Bronchial epithelial cell (primary cell): Measurements from ENCODE around the gene TBC1D22A. TPM values are rescaled to one million over a fixed set of nuclear protein-coding genes. Genes with fewer than 3 reads are reported as not detected.
"Not testable (repeated sequence)": the region's sequence is repeated elsewhere in the genome, so short reads cannot be mapped to it uniquely, and the experiment has no call there.

Source experiments
- DNase-seq: peaks from one replicate; pipeline ENCODE4 v3.0.0-alpha.2; 2010; ENCODE audit warnings: low read depth
- FAIRE-seq: peaks from 2 replicates; lab custom pipeline; 2011; peaks lifted over from hg19 to GRCh38; lab: Jason Lieb, UNC
- H3K27me3 ChIP-seq: 2 replicates; pipeline ENCODE4 v1.5.1; 2011; ENCODE audit warnings: low read length; ENCODE audit not compliant: control insufficient read depth, insufficient read depth
- H3K36me3 ChIP-seq: 2 replicates; pipeline ENCODE4 v1.5.1; 2011; ENCODE audit warnings: low read length; ENCODE audit not compliant: control insufficient read depth, insufficient read depth
- H3K4me3 ChIP-seq: 2 replicates; pipeline ENCODE4 v1.5.1; 2011; ENCODE audit warnings: mild to moderate bottlenecking, low read depth, low read length, control low read depth
- total RNA-seq: library from RNA; depleted of rRNA; stranded (reverse); fragments of >200 nt; gene quantifications from 2 replicates; pipeline ENCODE4 v1.2.1, GENCODE V29; 2014
- TF ChIP-seq, protein P1 (sequence below): IDR thresholded peaks from 2 replicates; pipeline ENCODE4 v1.5.1; 2011; ENCODE audit warnings: mild to moderate bottlenecking, moderate library complexity, low read length, control low read depth, inconsistent platforms; ENCODE audit not compliant: insufficient read depth, severe bottlenecking

Gene TBC1D22A
- total RNA-seq, 1 donor from 2014 or later: 10.0 TPM

- no peak for FAIRE-seq
- Histone ChIP-seq H3K36me3 (peaks cover 10% of the 10 kb centered on the region), H3K27me3 (no peaks in the 10 kb centered on the region)
Observed at GRCh38 chr22:46779023-46779422, 16.6 kb downstream of the TBC1D22A start.

DNA sequence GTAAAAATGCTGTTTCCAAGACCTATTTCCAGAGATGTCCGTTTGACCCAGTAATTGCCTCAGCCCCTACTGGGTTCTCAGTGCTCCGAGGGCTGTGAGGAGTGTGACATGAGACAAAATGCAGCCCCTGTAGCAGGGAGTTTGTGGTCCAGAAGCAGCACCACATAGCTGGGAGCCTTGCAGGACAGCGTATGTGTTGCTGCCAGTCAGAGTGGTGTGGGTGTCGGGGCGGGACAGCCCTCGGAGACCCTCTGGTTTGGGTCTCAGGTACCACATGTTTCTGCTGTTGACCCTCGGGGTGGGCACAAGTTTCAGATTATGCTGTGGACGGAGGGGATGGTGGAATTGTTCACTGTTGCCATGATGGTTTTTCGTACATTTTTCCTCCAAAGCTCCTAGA is 17.2 kb downstream of the TBC1D22A start:
- H3K27me3 ChIP-seq: no peaks in the 10 kb centered on the region
- H3K4me3 ChIP-seq: no peak overlapping the region
- H3K36me3 ChIP-seq: peaks cover 10% of the 10 kb centered on the region
- TF ChIP-seq, protein P1, sequence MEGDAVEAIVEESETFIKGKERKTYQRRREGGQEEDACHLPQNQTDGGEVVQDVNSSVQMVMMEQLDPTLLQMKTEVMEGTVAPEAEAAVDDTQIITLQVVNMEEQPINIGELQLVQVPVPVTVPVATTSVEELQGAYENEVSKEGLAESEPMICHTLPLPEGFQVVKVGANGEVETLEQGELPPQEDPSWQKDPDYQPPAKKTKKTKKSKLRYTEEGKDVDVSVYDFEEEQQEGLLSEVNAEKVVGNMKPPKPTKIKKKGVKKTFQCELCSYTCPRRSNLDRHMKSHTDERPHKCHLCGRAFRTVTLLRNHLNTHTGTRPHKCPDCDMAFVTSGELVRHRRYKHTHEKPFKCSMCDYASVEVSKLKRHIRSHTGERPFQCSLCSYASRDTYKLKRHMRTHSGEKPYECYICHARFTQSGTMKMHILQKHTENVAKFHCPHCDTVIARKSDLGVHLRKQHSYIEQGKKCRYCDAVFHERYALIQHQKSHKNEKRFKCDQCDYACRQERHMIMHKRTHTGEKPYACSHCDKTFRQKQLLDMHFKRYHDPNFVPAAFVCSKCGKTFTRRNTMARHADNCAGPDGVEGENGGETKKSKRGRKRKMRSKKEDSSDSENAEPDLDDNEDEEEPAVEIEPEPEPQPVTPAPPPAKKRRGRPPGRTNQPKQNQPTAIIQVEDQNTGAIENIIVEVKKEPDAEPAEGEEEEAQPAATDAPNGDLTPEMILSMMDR: no peak
- FAIRE-seq (no peak), DNase-seq (no peak)

More at GRCh38 chr22:46779023-46779422, 16.6 kb downstream of the TBC1D22A start:
- TF ChIP-seq, protein P1: no peak
- H3K4me3 ChIP-seq: no peak overlapping the region
- no peak for DNase-seq

- no peaks in the 10 kb centered on the region for H3K27me3 ChIP-seq
- H3K36me3 ChIP-seq: peaks cover 10% of the 10 kb centered on the region
- DNase-seq: no peak
- TF ChIP-seq, protein P1: no peak
- no peak for FAIRE-seq
- H3K4me3 ChIP-seq: no peak overlapping the region
Observed at GRCh38 chr22:46780453-46780852, 18.0 kb downstream of the TBC1D22A start.

DNA sequence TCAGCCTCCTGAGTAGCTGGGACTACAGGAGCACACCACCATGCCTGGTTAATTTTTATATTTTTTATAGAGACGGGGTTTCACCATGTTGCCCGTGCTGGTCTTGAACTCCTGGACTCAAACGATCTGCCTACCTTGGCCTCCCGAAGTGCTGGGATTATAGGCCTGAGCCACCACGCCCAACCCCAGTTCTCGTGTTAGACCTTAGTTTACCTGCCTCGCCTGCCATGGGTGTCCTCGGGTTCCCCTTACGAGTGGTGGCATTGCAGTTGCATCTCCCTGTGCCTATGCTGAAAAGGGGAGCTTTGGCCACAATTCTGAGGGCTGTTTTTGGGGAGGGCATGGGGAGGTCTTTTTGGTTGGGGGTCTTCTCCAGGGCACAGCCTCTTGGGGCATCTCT is 18.8 kb downstream of the TBC1D22A start:
- TF ChIP-seq, protein P1: no peak
- DNase-seq (no peak), FAIRE-seq (no peak)
- Histone ChIP-seq H3K27me3 (no peaks in the 10 kb centered on the region), H3K36me3 (peaks cover 10% of the 10 kb centered on the region), H3K4me3 (no peak overlapping the region)

GRCh38 chr22:46782200-46782599 is 19.8 kb downstream of the TBC1D22A start:
- not testable (repeated sequence) for H3K27me3 ChIP-seq, DNase-seq, H3K36me3 ChIP-seq, FAIRE-seq, H3K4me3 ChIP-seq

GRCh38 chr22:46783721-46784120 is 21.3 kb downstream of the TBC1D22A start:
- TF ChIP-seq, protein P1: no peak
- DNase-seq (no peak), FAIRE-seq (no peak)
- Histone ChIP-seq H3K4me3 (no peak overlapping the region), H3K36me3 (peaks cover 8% of the 10 kb centered on the region), H3K27me3 (no peaks in the 10 kb centered on the region)
